A549 (cell line): Measurements from ENCODE around the gene LRCH1. TPM values are rescaled to one million over a fixed set of nuclear protein-coding genes. Genes with fewer than 3 reads are reported as not detected.
A peak's percentile ranks its signal among the peaks of the same experiment; 100 is the strongest.

Experiments used
- ATAC-seq, 2 experiments: fragments of 200-7000 bp in 1 of 2; fragments of >200 bp in 1 of 2; cut with Nextera tagmentation in 1 of 2; cut with Tn5 transposase in 1 of 2; 3 replicates each; pipeline versions ENCODE4 v1.8.0 to v1.9.1; 2018 to 2020; ENCODE audit warnings: mild to moderate bottlenecking in 1 of 2, moderate library complexity in 1 of 2
- CTCF ChIA-PET: fragments of 300-600 bp; sonication (Branson Sonifier 250); formaldehyde crosslinking; extraction: SDS; loops from one replicate; lab custom pipeline; 2021; ENCODE audit warnings: antibody characterized with exemption, inconsistent platforms; lab: Yijun Ruan, JAX
- POLR2A ChIA-PET: fragments of 350-600 bp; formaldehyde crosslinking; extraction: SDS; loops from one replicate; lab custom pipeline; 2021; ENCODE audit warnings: antibody characterized with exemption, inconsistent platforms; lab: Yijun Ruan, JAX
- DNase-seq, 2 experiments: peaks; one replicate each; pipeline versions ENCODE4 v3.0.0 to v3.0.0-alpha.2; 2011 to 2016; ENCODE audit warnings: low read depth in 1 of 2, low spot score in 1 of 2
- FAIRE-seq: peaks from 2 replicates; lab custom pipeline; 2011; peaks lifted over from hg19 to GRCh38; lab: Jason Lieb, UNC
- H3K27ac ChIP-seq, 2 experiments: fragments of >200 bp; sonication (Bioruptor Twin); formaldehyde crosslinking; 3 replicates each; pipeline ENCODE4 v1.5.1; 2016 to 2017
- H3K4me1 ChIP-seq: fragments of >200 bp; sonication (Bioruptor Twin); formaldehyde crosslinking; 3 replicates; pipeline ENCODE4 v1.6.1; 2016
- H3K4me2 ChIP-seq: fragments of >200 bp; sonication (Bioruptor Twin); formaldehyde crosslinking; 3 replicates; pipeline ENCODE4 v1.6.1; 2016
- H3K4me3 ChIP-seq: fragments of >200 bp; sonication (Bioruptor Twin); formaldehyde crosslinking; 3 replicates; pipeline ENCODE4 v1.5.1; 2016
- H3K9me3 ChIP-seq: fragments of >200 bp; sonication (Bioruptor Twin); formaldehyde crosslinking; 3 replicates; pipeline ENCODE4 v1.6.1; 2016
- BCL3 ChIP-seq: fragments of >200 bp; sonication (Bioruptor Twin); formaldehyde crosslinking; IDR thresholded peaks from 3 replicates; pipeline ENCODE4 v1.6.1; 2016
- CTCF ChIP-seq: fragments of >200 bp; sonication (Bioruptor Twin); formaldehyde crosslinking; IDR thresholded peaks from 3 replicates; pipeline ENCODE4 v1.5.1; 2016
- ELK1 ChIP-seq: fragments of 150-350 bp; IDR thresholded peaks from 2 replicates; pipeline ENCODE4 v1.6.1; 2014; ENCODE audit warnings: low read depth, mild to moderate bottlenecking, low read length
- ESRRA ChIP-seq: fragments of 150-350 bp; IDR thresholded peaks from 2 replicates; pipeline ENCODE4 v1.6.1; 2014; ENCODE audit warnings: mild to moderate bottlenecking, low read length, borderline replicate concordance
- GATA3 ChIP-seq: IDR thresholded peaks from 2 replicates; pipeline ENCODE4 v1.6.1; 2012; ENCODE audit warnings: borderline replicate concordance
- HDAC2 ChIP-seq: fragments of 200-600 bp; sonication (generic); IDR thresholded peaks from 2 replicates; pipeline ENCODE4 v1.6.1; 2016
- HOXA7 ChIP-seq: fragments of 250-450 bp; sonication (Bioruptor Pico); IDR thresholded peaks from 2 replicates; pipeline ENCODE4 v1.5.0; 2020; ENCODE audit warnings: mild to moderate bottlenecking, moderate library complexity
- JUN ChIP-seq, 2 experiments: fragments of >200 bp; sonication (Bioruptor Twin); formaldehyde crosslinking; IDR thresholded peaks; 2 replicates in 1 of 2; 3 replicates in 1 of 2; pipeline ENCODE4 v1.6.1; 2016 to 2017
- KDM1A ChIP-seq: fragments of 200-600 bp; sonication (generic); IDR thresholded peaks from 2 replicates; pipeline ENCODE4 v1.6.1; 2016; ENCODE audit warnings: low read depth, mild to moderate bottlenecking
- MAFK ChIP-seq: fragments of 450-650 bp; IDR thresholded peaks from 2 replicates; pipeline ENCODE4 v1.6.1; 2014; ENCODE audit not compliant: partially characterized antibody
- MAX ChIP-seq: IDR thresholded peaks from 2 replicates; pipeline ENCODE4 v1.6.1; 2012
- MAZ ChIP-seq: fragments of 150-350 bp; IDR thresholded peaks from 2 replicates; pipeline ENCODE4 v1.6.1; 2014; ENCODE audit warnings: antibody characterized with exemption, low read depth, low read length, borderline replicate concordance
- RAD21 ChIP-seq, 2 experiments: fragments of >200 bp in 1 of 2; sonication (Bioruptor Twin) in 1 of 2; formaldehyde crosslinking in 1 of 2; IDR thresholded peaks in 1 of 2; conservative IDR thresholded peaks in 1 of 2; 2 replicates in 1 of 2; 3 replicates in 1 of 2; pipeline ENCODE4 v1.6.1; 2012 to 2018; ENCODE audit warnings: inconsistent platforms in 1 of 2
- RNF2 ChIP-seq: fragments of 200-600 bp; sonication (generic); IDR thresholded peaks from 2 replicates; pipeline ENCODE4 v1.6.1; 2016; ENCODE audit warnings: low read depth, mild to moderate bottlenecking, antibody characterized with exemption, moderate library complexity, borderline replicate concordance
- SMC3 ChIP-seq: fragments of >200 bp; sonication (Bioruptor Twin); formaldehyde crosslinking; IDR thresholded peaks from 3 replicates; pipeline ENCODE4 v1.6.1; 2018; ENCODE audit warnings: inconsistent platforms
- SREBF2 ChIP-seq: fragments of 450-650 bp; IDR thresholded peaks from 2 replicates; pipeline ENCODE4 v1.6.1; 2014; ENCODE audit warnings: mild to moderate bottlenecking, moderate library complexity
- ZNF302 ChIP-seq: fragments of 250-450 bp; sonication (Bioruptor Pico); IDR thresholded peaks from 2 replicates; pipeline ENCODE4 v1.9.0; 2021; ENCODE audit warnings: inconsistent platforms, mild to moderate bottlenecking, moderate library complexity
- WGBS: methylation state at CpG from one replicate; pipeline ENCODE4 v1.1.6; 2017; ENCODE audit errors: missing lambda C conversion rate; 5-methylcytosine and 5-hydroxymethylcytosine counted together
- polyA plus RNA-seq, 4 experiments: library from polyadenylated mRNA; depleted of rRNA in 3 of 4; stranded (reverse); fragments of >200 nt; fragmentation: RNase III in 1 of 4; extraction: RNeasy Plus Mini Kit Qiagen cat#74134 plus additional on column Dnase treatment in 1 of 4; gene quantifications; 2 replicates in 3 of 4; 3 replicates in 1 of 4; pipeline ENCODE4 v1.2.3, GENCODE V29; 2011 to 2017

LRCH1 gene
- polyA plus RNA-seq, 2 of the 4 experiments (the other 2 are of a cell fraction) = 8.5 to 16.4 TPM

GRCh38 chr13:46551410-46552302, 1.3 kb upstream of the LRCH1 start:
- Histone ChIP-seq H3K4me2 (peak overlapping the region; percentile 72), H3K4me3 (no peak overlapping the region; the same call in 2 of the 3 replicates), H3K9me3 (no peaks in the 10 kb centered on the region), H3K27ac (peak overlapping the region; percentile 89 to 95; a peak in 4 of 6 replicates), H3K4me1 (peaks cover 27% of the 10 kb centered on the region)
- peak; percentile 51 to 79 for DNase-seq
- FAIRE-seq = no peak
- CTCF ChIA-PET = interaction anchor here (0.5 to 3.8 kb wide), 46 partner anchors 8 to 195 kb away, joined by 3 to 63 read pairs (median 4); no protein-coding TSS in a partner anchor
- peak; percentile 67 to 70 for ATAC-seq
- POLR2A ChIA-PET = no interaction called here
- TF ChIP-seq BCL3 (no peak), KDM1A (no peak), MAX (peak; percentile 15; the same call in 1 of the 2 replicates), HOXA7 (CRISPR knock-in tag) (no peak), SMC3 (peak; percentile 89), RNF2 (no peak), ESRRA (no peak), CTCF (peak; percentile 74), MAZ (no peak), HDAC2 (no peak), RAD21 (conservative IDR thresholded peaks at IDR 0.05 in 1 of 2, IDR thresholded peaks at IDR 0.05 in 1 of 2) (peak; percentile 80 to 81), JUN (IDR thresholded peaks at IDR 0.05) (no peak)
- 44% methylated on average over 22 of the region's 22 CpGs for WGBS

GRCh38 chr13:46552303-46552682, 677 bp upstream of the LRCH1 start:
- TF ChIP-seq ZNF302 (CRISPR knock-in tag) (no peak), CTCF (no peak)
- Histone ChIP-seq H3K9me3 (no peaks in the 10 kb centered on the region), H3K4me3 (peak overlapping the region; percentile 92), H3K4me1 (peaks cover 27% of the 10 kb centered on the region), H3K27ac (peak overlapping the region; percentile 89 to 95), H3K4me2 (peak overlapping the region; percentile 72)
- DNase-seq (no peak), FAIRE-seq (no peak), ATAC-seq (no peak)
- CTCF ChIA-PET = interaction anchor here (0.5 to 3.8 kb wide), 42 partner anchors 11 to 183 kb away, joined by 3 to 63 read pairs (median 4); no protein-coding TSS in a partner anchor
- POLR2A ChIA-PET = no interaction called here
- 62% methylated on average over 12 of the region's 12 CpGs for WGBS

- H3K9me3 ChIP-seq = no peaks in the 10 kb centered on the region
- H3K4me2 ChIP-seq = peak overlapping the region; percentile 85
- DNase-seq (no peak), ATAC-seq (peak; percentile 33 to 37), FAIRE-seq (no peak)
- CTCF ChIA-PET = interaction anchor here (3.8 kb wide), 1 partner anchor 167 kb away, joined by 63 read pairs; no protein-coding TSS in a partner anchor
- TF ChIP-seq GATA3 = no peak
- no peak for TF ChIP-seq MAFK
- no peak for TF ChIP-seq ELK1
- TF ChIP-seq CTCF = no peak
- no peak for TF ChIP-seq SREBF2
- TF ChIP-seq SMC3 = no peak
- TF ChIP-seq ZNF302 (CRISPR knock-in tag) = no peak
- POLR2A ChIA-PET = no interaction called here
- H3K4me1 ChIP-seq = peaks cover 27% of the 10 kb centered on the region
- WGBS = no CpG with 5 or more reads among the region's 34 CpGs
- peak overlapping the region; percentile 92 for H3K4me3 ChIP-seq
- peak overlapping the region; percentile 89 to 95 for H3K27ac ChIP-seq
These were observed 533 bp downstream of the LRCH1 start for GRCh38 chr13:46553521-46553885.
